Fibroblast of pulmonary artery (primary cell): Measurements from ENCODE around the gene SEC24D.
"Not testable (repeated sequence)": the region's sequence is repeated elsewhere in the genome, so short reads cannot be mapped to it uniquely, and the experiment has no call there.

Source experiments
- DNase-seq: peaks from one replicate; pipeline ENCODE4 v3.0.0-alpha.2; 2010; ENCODE audit warnings: low read depth
- H3K4me3 ChIP-seq: replicated peaks from 2 replicates; pipeline ENCODE4 v1.5.1; 2011; ENCODE audit warnings: low read depth, mild to moderate bottlenecking, control low read depth, low read length, moderate library complexity
- CTCF ChIP-seq: IDR thresholded peaks from 2 replicates; pipeline ENCODE4 v1.5.1; 2011; ENCODE audit warnings: mild to moderate bottlenecking, control low read depth, low read length, inconsistent platforms; ENCODE audit errors: missing control alignments

SEC24D gene

GRCh38 chr4:118801895-118802575, 33.9 kb downstream of the SEC24D start:
- TF ChIP-seq CTCF = no peak
- no peak overlapping the region for H3K4me3 ChIP-seq
- no peak for DNase-seq

GRCh38 chr4:118799231-118799942, 36.5 kb downstream of the SEC24D start:
- no peak for DNase-seq
- no peak for TF ChIP-seq CTCF
- H3K4me3 ChIP-seq = no peak overlapping the region

GRCh38 chr4:118798658-118799057, 37.3 kb downstream of the SEC24D start:
- TF ChIP-seq CTCF = peak; percentile 21
- no peak overlapping the region for H3K4me3 ChIP-seq
- DNase-seq = no peak

- peak; percentile 85 for DNase-seq
- no peak overlapping the region for H3K4me3 ChIP-seq
- TF ChIP-seq CTCF = no peak
Measured at GRCh38 chr4:118797558-118798142, 38.3 kb downstream of the SEC24D start.

GRCh38 chr4:118791690-118792446, 44.1 kb downstream of the SEC24D start:
- H3K4me3 ChIP-seq, DNase-seq: not testable (repeated sequence)

- TF ChIP-seq CTCF = no peak
- no peak for DNase-seq
Measured at GRCh38 chr4:118790544-118790943, 45.4 kb downstream of the SEC24D start.

GRCh38 chr4:118788911-118789310, 47.0 kb downstream of the SEC24D start:
- TF ChIP-seq CTCF = no peak
- DNase-seq = no peak

More at GRCh38 chr4:118790544-118790943, 45.4 kb downstream of the SEC24D start:
- no peak overlapping the region for H3K4me3 ChIP-seq

More at GRCh38 chr4:118788911-118789310, 47.0 kb downstream of the SEC24D start:
- no peak overlapping the region for H3K4me3 ChIP-seq
